Kidney capillary endothelial cell (primary cell): Measurements from ENCODE around the gene NXPE3.
"Not testable (repeated sequence)": the region's sequence is repeated elsewhere in the genome, so short reads cannot be mapped to it uniquely, and the experiment has no call there.

Experiments
- DNase-seq: peaks from one replicate; pipeline ENCODE4 v3.0.0-alpha.2; 2018; ENCODE audit warnings: low spot score

NXPE3 gene

DNA sequence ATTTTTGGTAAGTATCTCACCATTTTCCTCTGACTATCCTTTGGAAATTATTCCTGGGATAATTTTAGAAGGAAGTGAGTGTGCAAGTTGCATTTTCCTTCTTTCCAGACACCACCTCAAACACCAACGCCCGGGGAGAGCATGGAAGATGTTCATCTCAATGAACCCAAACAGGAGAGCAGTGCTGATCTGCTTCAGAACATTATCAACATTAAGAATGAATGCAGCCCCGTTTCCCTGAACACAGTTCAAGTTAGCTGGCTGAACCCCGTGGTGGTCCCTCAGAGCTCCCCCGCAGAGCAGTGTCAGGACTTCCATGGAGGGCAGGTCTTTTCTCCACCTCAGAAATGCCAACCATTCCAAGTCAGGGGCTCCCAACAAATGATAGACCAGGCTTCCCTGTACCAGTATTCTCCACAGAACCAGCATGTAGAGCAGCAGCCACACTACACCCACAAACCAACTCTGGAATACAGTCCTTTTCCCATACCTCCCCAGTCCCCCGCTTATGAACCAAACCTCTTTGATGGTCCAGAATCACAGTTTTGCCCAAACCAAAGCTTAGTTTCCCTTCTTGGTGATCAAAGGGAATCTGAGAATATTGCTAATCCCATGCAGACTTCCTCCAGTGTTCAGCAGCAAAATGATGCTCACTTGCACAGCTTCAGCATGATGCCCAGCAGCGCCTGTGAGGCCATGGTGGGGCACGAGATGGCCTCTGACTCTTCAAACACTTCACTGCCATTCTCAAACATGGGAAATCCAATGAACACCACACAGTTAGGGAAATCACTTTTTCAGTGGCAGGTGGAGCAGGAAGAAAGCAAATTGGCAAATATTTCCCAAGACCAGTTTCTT lies 74.2 kb downstream of the NXPE3 start:
- DNase-seq, result no peak

DNA sequence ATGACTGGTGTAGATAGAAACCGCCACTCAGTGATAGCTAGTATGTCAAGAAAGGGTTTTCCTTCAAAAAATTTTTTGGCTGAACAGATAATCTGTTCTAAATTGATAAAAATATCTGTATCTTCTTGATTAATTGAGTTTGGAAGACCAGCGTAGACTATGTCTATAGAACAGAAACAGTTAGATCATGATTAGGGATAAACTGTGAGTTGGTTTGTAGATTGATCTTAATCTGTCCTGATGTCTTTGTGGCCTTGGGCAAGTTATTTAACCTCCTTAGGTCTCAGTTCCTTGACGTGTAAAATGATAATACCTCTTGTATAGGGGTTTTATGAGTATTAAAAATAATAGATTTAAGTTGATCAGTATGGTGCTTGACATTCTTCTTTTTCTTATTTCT lies 75.0 kb downstream of the NXPE3 start:
- no peak for DNase-seq

DNA sequence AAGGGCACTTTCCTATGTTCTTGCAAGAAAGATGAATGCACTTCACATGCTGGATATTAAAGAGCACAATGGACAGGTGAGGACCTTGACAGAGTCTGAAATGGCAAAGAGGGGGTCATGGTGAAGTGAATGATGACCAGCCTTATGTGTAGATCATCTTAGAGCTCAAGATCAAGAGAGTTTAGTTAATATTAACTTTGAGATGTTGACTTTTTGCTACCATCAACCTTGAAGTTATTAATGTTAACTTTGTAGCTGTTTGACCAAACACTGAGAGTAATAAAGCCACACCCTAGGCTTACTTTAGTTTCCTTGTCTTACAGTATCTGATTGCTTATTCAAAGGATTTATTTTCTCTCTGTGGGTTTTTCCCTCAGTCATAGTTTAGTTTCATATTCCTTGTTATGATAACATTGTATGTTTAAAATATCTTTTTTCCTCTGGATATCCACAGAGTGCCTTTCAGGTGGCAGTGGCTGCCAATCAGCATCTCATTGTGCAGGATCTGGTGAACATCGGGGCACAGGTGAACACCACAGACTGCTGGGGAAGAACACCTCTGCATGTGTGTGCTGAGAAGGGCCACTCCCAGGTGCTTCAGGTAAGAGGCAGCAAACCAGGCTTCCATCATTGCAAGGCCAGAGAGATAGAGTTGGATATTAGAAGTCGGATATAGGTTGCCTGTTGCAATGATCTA lies 75.7 kb downstream of the NXPE3 start:
- DNase-seq, result no peak

DNA sequence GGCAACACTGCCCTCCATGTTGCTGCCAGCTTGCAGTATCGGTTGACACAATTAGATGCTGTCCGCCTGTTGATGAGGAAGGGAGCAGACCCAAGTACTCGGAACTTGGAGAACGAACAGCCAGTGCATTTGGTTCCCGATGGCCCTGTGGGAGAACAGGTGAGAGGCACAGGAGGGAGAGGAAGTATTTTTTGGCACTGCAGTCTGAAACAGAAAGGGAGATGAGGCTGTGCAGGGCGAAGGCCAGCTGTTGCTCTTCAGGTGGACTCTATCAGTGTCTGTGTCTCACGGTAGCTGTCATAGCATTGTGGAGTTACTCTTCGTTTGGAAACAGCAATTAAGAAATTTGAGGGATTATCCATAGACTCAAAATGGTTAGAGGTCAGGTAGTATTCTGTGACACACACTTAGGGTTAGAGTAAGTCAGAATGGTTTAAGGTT lies 78.3 kb downstream of the NXPE3 start:
- DNase-seq, result no peak

DNA sequence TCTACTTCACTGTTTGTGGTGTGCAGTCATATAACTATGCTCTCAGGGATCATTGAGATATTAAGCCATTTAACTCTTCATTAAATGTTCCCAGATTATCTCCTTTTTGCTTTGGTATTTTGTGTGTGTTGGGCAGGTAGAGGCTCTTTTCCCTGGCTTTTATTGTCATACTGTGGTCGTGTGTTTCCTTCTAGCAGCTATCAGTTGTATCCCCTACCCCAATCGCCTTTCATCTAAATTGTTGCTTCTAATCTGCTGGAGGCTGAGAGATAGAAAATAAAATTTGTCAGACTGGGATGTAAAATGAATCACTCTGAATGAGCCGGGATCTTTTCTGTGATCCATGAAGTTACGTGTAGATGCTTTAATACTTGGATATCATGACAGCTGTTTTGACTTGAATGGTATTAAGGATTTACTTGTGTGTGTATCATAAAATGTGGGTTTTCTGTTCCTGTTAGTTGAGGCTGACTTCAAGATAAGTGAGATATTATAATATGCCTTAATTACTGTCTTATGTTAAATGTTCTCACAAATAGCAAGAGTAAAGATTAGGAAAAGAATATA lies 79.5 kb downstream of the NXPE3 start:
- DNase-seq, result no peak

DNA sequence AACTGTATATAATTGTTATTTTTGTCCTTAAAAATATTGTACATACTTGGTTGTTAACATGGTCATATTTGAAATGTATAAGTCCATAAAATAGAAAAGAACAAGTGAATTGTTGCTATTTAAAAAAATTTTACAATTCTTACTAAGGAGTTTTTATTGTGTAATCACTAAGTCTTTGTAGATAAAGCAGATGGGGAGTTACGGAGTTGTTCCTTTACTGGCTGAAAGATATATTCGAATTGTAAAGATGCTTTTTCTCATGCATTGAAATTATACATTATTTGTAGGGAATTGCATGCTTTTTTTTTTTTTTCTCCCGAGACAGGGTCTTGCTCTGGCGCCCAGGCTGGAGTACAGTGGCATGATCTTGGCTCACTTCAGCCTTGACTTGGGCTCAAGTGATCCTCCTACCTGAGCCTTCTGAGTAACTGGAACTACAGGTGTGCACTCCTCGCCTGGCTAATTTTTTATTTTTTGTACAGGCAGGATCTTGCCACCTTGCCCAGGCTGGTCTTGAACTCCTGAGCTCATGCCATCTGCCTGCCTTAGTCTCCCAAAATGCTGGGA lies 81.0 kb downstream of the NXPE3 start:
- no peak for DNase-seq

DNA sequence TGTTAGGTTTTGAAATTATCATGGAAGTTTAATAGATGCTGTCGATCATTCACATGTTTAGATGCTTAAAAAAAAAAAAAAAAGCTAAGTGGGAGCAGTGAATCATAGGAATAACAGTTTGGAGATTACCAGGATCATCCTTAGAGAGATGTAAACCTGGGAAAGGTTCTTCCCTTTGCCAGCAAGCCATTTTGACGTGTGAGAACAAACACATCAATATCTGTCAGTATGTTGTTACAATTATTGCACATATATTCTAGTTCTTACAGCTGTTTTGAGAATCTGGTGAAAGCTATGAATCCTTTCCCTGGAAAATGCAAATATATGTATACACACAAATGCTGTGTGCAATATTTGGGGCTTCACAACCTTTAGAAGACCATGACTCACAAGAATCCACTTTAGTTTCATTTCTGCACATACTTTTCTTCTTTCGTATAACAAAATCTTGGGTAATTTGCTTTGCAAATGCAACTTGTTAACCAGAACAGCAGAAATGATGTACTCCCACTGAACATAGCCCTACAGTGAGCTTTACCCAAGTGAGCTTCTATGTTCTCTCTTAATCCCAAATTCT lies 82.3 kb downstream of the NXPE3 start:
- DNase-seq, result no peak

DNA sequence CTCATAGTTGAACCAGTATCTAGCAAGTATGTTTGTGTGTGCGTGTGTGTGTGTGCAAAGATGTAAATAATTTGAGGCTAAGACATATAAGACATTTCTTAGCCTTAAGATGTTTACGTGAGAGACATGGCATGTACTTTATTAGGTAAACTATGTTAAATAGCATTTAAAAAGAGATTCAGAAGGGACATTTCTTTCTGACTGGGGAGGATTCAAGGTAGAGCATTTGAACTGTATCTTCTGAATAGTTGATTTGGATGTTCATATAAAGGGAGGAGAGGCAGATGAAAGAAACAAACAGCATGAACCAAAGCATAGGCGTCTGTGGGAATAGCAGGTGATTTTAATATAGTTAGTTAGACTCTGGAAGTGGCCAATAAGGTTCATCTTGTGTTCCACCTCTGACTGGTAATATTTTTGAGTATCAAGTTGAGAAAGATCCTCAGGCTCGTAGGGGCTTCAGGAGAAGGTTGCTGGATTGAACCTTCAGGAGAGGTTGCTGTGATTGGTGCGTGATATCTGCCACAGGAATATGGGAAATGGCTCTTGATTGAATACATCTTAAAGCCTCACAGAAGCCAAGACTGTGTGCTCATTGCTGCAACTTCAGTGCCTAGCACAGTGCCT lies 82.9 kb downstream of the NXPE3 start:
- DNase-seq, result no peak

DNA sequence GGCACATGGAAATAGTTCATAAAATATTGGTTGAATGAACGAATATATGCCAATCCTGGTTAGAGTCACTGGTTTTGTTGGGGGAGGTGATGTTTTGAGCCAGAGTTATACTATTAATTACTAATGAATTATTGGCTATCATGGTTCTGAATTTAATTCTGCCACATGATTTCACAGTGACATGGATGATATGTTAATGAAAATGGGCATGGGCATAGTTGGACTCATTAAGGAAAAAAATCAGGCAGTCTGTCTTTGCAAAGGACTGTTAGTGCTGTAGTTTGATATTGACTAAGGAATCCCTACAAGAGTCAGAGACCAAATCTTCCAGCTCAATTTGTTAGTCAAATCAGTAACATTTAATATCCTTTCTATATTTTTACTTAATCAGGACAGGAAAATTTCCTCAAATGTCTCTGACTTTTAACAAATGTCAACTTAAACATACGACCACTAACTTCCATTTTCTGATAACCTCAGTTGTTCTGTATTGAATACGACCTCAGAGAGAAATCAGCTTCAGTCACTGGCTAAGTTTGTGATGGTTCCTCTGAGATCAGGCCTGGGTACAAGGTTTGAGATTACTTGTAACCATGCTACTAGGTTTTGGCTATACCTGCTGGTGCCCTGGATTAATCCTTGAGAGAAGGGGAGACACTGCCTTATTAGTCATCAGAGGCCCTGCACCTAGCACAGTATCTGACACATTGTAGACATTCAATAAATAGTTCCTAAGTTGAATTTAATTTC lies 83.6 kb downstream of the NXPE3 start:
- no peak for DNase-seq

DNA sequence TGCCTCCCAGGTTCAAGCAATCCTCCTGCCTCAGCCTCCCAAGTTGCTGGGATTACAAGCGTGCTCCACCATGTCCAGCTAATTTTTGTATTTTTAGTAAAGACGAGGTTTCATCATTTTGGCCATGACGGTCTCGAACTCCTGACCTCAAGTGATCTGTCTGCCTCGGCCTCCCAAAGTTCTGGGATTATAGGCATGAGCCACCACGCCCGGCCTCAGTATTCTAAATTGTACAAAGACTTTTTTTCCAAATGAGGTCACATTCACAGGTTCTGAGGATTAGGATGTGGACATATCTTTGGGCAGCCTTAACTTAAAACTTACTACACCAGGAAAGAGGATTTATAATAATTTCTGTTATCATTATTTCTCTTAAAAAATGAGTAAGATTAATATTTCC lies 85.9 kb downstream of the NXPE3 start:
- not testable (repeated sequence) for DNase-seq

DNA sequence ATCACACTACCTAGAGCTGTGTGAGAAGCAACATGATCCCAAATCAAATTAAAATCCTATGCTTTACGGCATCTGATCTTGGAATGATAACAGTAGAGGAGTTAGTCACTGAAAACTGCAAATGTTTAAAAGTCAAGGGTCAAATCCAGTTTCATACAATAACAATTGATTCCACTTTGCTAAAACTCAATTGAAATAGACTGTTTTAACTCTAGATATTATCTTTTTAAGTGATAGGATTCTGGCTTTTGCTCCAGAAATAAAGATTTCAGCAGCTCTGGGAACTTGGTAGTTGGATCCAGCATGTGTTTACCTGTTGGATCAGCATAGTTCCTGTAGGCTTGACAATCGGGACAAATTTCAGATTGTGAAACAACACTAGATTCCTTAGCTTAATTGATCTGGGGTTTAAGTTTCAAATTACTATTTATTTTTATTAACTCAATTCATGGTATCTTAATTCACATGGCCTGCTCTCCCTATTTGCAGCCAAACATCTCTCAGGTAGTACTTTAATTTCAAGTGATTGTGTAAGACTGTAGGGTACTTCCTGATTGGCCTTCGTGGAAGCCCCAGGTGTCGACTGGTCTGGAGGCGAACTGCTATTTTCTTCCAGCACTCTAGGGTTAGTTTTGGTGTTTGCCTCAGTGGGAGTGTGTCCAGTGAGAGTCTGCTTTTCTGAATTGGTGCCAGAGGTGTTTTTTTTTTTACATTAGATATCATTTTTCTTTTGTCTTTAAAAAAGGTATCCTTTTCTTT lies 86.9 kb downstream of the NXPE3 start:
- DNase-seq, result no peak

DNA sequence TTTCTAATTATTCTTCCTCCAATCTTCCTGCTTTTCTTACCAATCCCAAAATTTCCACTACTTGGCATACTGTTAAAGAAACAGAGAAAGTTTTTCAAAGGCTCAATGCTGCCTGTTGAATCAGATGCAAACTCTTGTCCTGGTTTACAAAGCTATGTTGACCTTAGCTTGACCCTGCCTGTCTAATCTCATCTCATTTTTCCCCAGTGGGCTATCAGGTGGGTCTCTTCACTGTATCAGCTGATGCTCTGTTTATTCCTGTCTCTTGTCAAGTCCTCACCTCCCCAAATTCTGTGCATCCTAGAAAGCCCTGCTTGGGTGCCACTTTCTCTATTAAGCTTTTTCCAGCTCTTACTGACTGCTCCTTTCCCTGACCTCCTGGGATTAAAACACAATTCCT lies 88.5 kb downstream of the NXPE3 start:
- DNase-seq, result no peak

DNA sequence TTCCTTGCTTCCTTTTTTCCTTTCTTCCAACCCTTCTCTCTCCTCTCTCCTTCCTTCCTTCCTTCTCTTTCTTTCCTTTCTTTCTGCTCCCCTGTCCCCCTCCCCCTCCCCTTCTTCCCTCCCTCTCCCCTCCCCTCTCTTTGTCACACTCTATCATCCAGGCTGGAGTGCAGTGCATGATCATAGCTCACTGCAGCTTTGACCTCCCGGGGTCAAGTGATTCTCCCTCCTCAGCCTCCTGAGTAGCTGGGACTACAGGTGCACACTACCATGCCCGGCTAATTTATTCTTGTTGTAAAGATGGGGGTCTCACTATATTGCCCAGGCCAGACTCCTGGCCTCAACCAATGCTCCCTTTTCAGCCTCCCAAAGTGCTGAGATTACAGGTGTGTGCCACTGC lies 89.0 kb downstream of the NXPE3 start:
- no peak for DNase-seq

DNA sequence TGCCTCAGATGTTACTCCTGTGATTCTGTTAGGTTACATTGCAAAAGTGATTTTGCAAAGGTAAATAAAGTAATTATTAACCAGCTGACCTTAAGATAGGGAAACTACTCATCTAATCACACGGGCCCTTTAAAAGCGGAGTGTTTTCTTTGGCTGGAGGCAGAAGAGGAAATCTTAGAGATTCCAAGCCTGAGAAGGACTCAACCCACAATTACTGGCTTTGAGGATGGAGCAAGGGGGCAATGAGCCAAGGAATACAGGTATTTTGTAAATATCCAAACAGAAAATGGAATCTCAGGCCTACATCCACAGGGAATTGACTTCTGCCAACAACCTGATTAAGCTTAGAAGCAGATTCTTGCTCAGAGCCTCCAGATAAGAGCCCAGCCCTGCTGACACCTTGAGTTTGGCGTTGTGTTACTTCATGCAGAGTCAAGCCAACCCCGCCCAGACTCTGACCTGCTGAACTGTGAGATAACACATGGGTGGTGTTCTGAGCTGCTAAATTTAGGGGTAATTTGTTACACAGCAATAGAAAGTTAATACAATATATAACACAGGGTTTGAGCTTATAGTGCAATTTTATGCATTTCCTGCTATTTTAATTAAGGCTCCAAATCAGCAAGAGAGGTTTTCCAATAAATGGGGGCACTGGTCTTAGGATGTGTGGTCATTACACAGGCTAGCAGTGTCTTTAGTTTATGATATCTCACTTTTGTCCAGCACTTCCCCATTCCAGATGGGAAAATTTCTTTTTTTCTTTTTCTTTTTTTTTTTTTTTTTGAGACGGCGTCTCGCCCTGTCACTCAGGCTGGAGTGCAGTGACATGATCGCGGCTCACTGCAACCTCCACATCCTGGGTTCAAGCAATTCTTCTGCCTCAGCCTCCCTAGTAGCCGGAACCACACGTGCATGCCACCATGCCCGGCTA lies 89.8 kb downstream of the NXPE3 start:
- DNase-seq, result no peak

DNA sequence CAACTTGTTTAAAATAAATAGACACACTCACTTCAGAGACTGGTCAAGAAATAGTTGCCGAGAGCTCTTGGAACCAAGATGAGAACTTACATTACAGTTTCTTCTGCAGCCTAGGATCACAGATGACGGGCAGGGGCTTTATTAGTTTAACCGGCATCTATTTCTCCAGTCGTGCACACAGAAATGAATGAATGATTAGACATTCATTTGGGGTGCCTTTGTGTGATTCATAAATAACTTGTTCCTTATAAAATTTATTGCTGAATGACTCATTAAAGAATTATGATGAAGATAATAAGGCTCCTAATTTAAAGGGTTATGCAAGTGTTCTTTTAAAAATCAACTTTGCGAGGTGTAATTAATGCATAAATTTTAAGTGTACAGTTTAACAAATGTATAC lies 91.1 kb downstream of the NXPE3 start:
- DNase-seq, result no peak

DNA sequence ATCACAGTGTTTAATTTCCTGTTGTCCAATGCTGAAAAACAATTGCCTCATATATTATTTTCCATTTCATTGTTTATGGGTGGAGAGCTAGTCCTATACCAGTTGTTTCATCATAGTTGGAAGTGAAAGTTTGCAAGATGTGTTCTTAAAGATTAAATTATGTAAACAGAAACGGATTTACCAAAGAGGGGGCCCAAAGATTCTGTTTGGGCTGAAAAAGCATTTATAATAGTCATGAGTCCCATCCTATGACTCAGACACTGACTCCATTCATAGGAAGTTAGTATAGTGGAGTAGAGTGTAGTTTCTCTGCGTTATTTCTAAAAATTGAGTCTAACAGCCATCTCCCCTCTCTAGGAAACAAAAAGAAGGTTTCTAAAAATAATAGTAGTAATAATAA lies 94.6 kb downstream of the NXPE3 start:
- peak; percentile 58 for DNase-seq

DNA sequence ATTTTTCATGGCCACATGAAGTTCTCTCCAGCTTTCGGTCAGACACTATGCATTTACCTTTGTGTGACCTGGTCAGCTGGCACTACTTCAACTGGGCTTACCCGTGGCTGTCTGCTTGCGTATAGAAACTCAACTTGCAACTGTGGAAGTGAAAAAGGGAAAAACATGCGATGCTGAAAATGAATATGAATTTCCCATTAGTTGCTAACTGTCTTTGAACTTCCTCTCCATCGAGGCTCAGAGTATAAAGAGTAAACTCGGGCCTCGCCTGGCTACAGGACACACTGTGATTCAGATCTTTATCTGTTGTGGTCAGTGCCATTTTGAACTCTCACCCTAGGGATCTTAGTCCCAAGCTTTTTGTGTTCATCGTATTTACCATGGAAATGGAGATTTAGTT lies 97.1 kb downstream of the NXPE3 start:
- DNase-seq, result no peak
